GM18907 (cell line): Measurements from ENCODE around the gene ZFYVE9.

Experiments used
- ATAC-seq: cut with Tn5 transposase; IDR thresholded peaks from one replicate; pipeline ENCODE4 v1.9.1; 2021; ENCODE audit warnings: mild to moderate bottlenecking, moderate library complexity; ENCODE audit not compliant: unreplicated experiment

Gene ZFYVE9

GRCh38 chr1:52337439-52337838 lies 195.6 kb downstream of the ZFYVE9 start:
- ATAC-seq: no peak

- ATAC-seq: no peak
These were observed 199.9 kb downstream of the ZFYVE9 start for GRCh38 chr1:52341655-52342260.

GRCh38 chr1:52343979-52344378 lies 202.1 kb downstream of the ZFYVE9 start:
- ATAC-seq: no peak

- no peak for ATAC-seq
These were observed 203.4 kb downstream of the ZFYVE9 start for GRCh38 chr1:52345252-52345651.

GRCh38 chr1:52346653-52347052 lies 204.8 kb downstream of the ZFYVE9 start:
- ATAC-seq: no peak

- ATAC-seq: no peak
These were observed 206.9 kb downstream of the ZFYVE9 start for GRCh38 chr1:52348704-52349300.

GRCh38 chr1:52352690-52353089 lies 210.8 kb downstream of the ZFYVE9 start:
- ATAC-seq: no peak

- ATAC-seq: no peak
These were observed 213.5 kb downstream of the ZFYVE9 start for GRCh38 chr1:52355436-52355835.

- no peak for ATAC-seq
These were observed 214.1 kb downstream of the ZFYVE9 start for GRCh38 chr1:52355847-52356505.

- ATAC-seq: no peak
These were observed 215.0 kb downstream of the ZFYVE9 start for GRCh38 chr1:52356818-52357355.

- no peak for ATAC-seq
These were observed 215.5 kb downstream of the ZFYVE9 start for GRCh38 chr1:52357397-52357796.

- ATAC-seq: no peak
These were observed 217.1 kb downstream of the ZFYVE9 start for GRCh38 chr1:52358851-52359497.

- ATAC-seq: no peak
These were observed 218.0 kb downstream of the ZFYVE9 start for GRCh38 chr1:52359676-52360594.

GRCh38 chr1:52360595-52360968 lies 218.7 kb downstream of the ZFYVE9 start:
- no peak for ATAC-seq

- no peak for ATAC-seq
These were observed 222.4 kb downstream of the ZFYVE9 start for GRCh38 chr1:52364235-52364839.

- ATAC-seq: peak; percentile 38
These were observed 223.3 kb downstream of the ZFYVE9 start for GRCh38 chr1:52365071-52365745.

GRCh38 chr1:52365746-52366516 lies 224.0 kb downstream of the ZFYVE9 start, which contains the start of gene CC2D1B:
Gene CC2D1B, minus strand, starts transcription at chr1:52366205. Its CDS starts 1,585 bp downstream, at chr1:52364620.
- ATAC-seq: peak; percentile 90

- ATAC-seq: no peak
These were observed 224.6 kb downstream of the ZFYVE9 start for GRCh38 chr1:52366517-52366827.

- no peak for ATAC-seq
These were observed 225.4 kb downstream of the ZFYVE9 start for GRCh38 chr1:52367272-52367671.
